Endothelial cell of umbilical vein (primary cell): ENCODE measurements around the gene TMCC3. TPM values are rescaled to one million over a fixed set of nuclear protein-coding genes. Genes with fewer than 3 reads are reported as not detected.
"Not testable (repeated sequence)": the region's sequence is repeated elsewhere in the genome, so short reads cannot be mapped to it uniquely, and the experiment has no call there.

Experiments used
- BruUV-seq: library from RNA; stranded (reverse); fragments of 400-500 nt; replicated peaks from 2 replicates; lab custom pipeline; 2021; lab: Mats Ljungman, UMichigan
- CTCF ChIA-PET: fragments of 300-600, 350-600 bp; sonication (Branson Sonifier 250); formaldehyde crosslinking; loops from one replicate; lab custom pipeline; 2021; ENCODE audit warnings: antibody characterized with exemption, inconsistent platforms; lab: Charles Lee
- POLR2A ChIA-PET: fragments of 300-600, 350-600 bp; sonication (Branson Sonifier 250); formaldehyde crosslinking; loops from one replicate; lab custom pipeline; 2021; ENCODE audit warnings: antibody characterized with exemption, inconsistent platforms; lab: Charles Lee
- DNase-seq: peaks from one replicate; pipeline ENCODE4 v3.0.0-alpha.2; 2011; ENCODE audit warnings: low read depth, low spot score
- FAIRE-seq: peaks from 2 replicates; lab custom pipeline; 2011; peaks lifted over from hg19 to GRCh38; lab: Jason Lieb, UNC
- H2AFZ ChIP-seq: 2 replicates; pipeline ENCODE4 v1.6.0; 2012; ENCODE audit warnings: low read depth, low read length, control low read depth, inconsistent platforms
- H3K27ac ChIP-seq: 2 replicates; pipeline ENCODE4 v1.5.1; 2011; ENCODE audit warnings: low read depth, mild to moderate bottlenecking, control low read depth, low read length, moderate library complexity; ENCODE audit not compliant: insufficient read depth
- H3K27me3 ChIP-seq, 2 experiments: 2 replicates each; pipeline versions ENCODE4 v1.6.0 to v1.6.1; 2011; ENCODE audit warnings: low read length in 2 of 2, mixed read lengths in 1 of 2; ENCODE audit not compliant: control insufficient read depth in 2 of 2, insufficient read depth in 2 of 2
- H3K36me3 ChIP-seq, 2 experiments: 2 replicates in 1 of 2; 3 replicates in 1 of 2; pipeline ENCODE4 v1.5.1; 2011; ENCODE audit warnings: low read length in 2 of 2, mild to moderate bottlenecking in 1 of 2, moderate library complexity in 1 of 2; ENCODE audit not compliant: control insufficient read depth in 2 of 2, insufficient read depth in 2 of 2; ENCODE audit errors: extremely low read depth in 1 of 2
- H3K4me1 ChIP-seq: 3 replicates; pipeline ENCODE4 v1.5.1; 2011; ENCODE audit warnings: mild to moderate bottlenecking, low read length; ENCODE audit not compliant: control insufficient read depth, insufficient read depth; ENCODE audit errors: extremely low read depth
- H3K4me2 ChIP-seq: 2 replicates; pipeline ENCODE4 v1.6.1; 2011; ENCODE audit warnings: low read length, control low read depth, mixed read lengths; ENCODE audit not compliant: insufficient read depth
- H3K4me3 ChIP-seq, 3 experiments: fragments of 200-600 bp in 1 of 3; sonication (generic), shearing (Covaris generic) in 1 of 3; replicated peaks in 1 of 3; 2 replicates each; pipeline ENCODE4 v1.5.1; 2011 to 2016; ENCODE audit warnings: control low read depth in 3 of 3, low read length in 3 of 3, mild to moderate bottlenecking in 2 of 3, inconsistent platforms in 1 of 3, low read depth in 1 of 3, moderate library complexity in 1 of 3; ENCODE audit not compliant: insufficient read depth in 1 of 3
- H3K79me2 ChIP-seq: 2 replicates; pipeline ENCODE4 v1.6.0; 2012; ENCODE audit warnings: low read length, inconsistent platforms; ENCODE audit not compliant: control insufficient read depth, insufficient read depth
- H3K9ac ChIP-seq: replicated peaks from 2 replicates; pipeline ENCODE3; 2011; ENCODE audit warnings: low read length, control low read depth; ENCODE audit not compliant: insufficient read depth; ENCODE audit errors: extremely low read depth
- H3K9me1 ChIP-seq: replicated peaks from 3 replicates; pipeline ENCODE4 v1.6.0; 2011; ENCODE audit warnings: mild to moderate bottlenecking, low read length; ENCODE audit not compliant: control insufficient read depth, insufficient read depth; ENCODE audit errors: extremely low read depth
- H3K9me3 ChIP-seq: replicated peaks from 2 replicates; pipeline ENCODE4 v1.5.1; 2012; ENCODE audit warnings: low read length, inconsistent platforms; ENCODE audit not compliant: control insufficient read depth, insufficient read depth
- H4K20me1 ChIP-seq: replicated peaks from 2 replicates; pipeline ENCODE3; 2011; ENCODE audit warnings: mild to moderate bottlenecking, low read length; ENCODE audit not compliant: control insufficient read depth, insufficient read depth; ENCODE audit errors: extremely low read depth
- CTCF ChIP-seq, 2 donors: IDR thresholded peaks; 1 replicate in 1 of 2; 2 replicates in 1 of 2; pipeline ENCODE4 v1.5.1; 2011; ENCODE audit warnings: low read length in 2 of 2, mild to moderate bottlenecking in 2 of 2, moderate library complexity in 2 of 2, control low read depth in 1 of 2, inconsistent platforms in 1 of 2, low read depth in 1 of 2; ENCODE audit not compliant: insufficient read depth in 1 of 2; ENCODE audit errors: extremely low read depth in 1 of 2
- EZH2 ChIP-seq: IDR thresholded peaks from 2 replicates; pipeline ENCODE4 v1.6.1; 2012; ENCODE audit warnings: borderline replicate concordance, low read depth, mild to moderate bottlenecking, moderate library complexity, low read length, inconsistent platforms; ENCODE audit not compliant: severe bottlenecking
- FOS ChIP-seq: IDR thresholded peaks from 2 replicates; pipeline ENCODE4 v1.6.1; 2011; ENCODE audit warnings: mild to moderate bottlenecking, low read length, moderate library complexity, borderline replicate concordance; ENCODE audit not compliant: insufficient read depth
- GATA2 ChIP-seq: IDR thresholded peaks from 2 replicates; pipeline ENCODE4 v1.7.0; 2011; ENCODE audit warnings: low read depth, mild to moderate bottlenecking, moderate library complexity, mixed read lengths, low read length; ENCODE audit not compliant: insufficient read length, insufficient read depth
- JUN ChIP-seq: IDR thresholded peaks from 2 replicates; pipeline ENCODE4 v1.6.1; 2011; ENCODE audit warnings: borderline replicate concordance, low read depth; ENCODE audit not compliant: insufficient read length, insufficient read depth
- MAX ChIP-seq: IDR thresholded peaks from 2 replicates; pipeline ENCODE4 v1.6.1; 2011; ENCODE audit not compliant: insufficient read depth, insufficient read length
- MYC ChIP-seq: IDR thresholded peaks from one replicate; pipeline ENCODE4 v1.6.1; 2011; ENCODE audit warnings: mild to moderate bottlenecking, low read depth, low read length
- POLR2A ChIP-seq: IDR thresholded peaks from 2 replicates; pipeline ENCODE4 v1.6.1; 2012; ENCODE audit warnings: low read depth, mild to moderate bottlenecking, control low read depth, low read length
- POLR2AphosphoS5 ChIP-seq: IDR thresholded peaks from 2 replicates; pipeline ENCODE4 v1.6.1; 2012; ENCODE audit warnings: low read depth, mild to moderate bottlenecking, control low read depth, low read length, moderate library complexity; ENCODE audit not compliant: insufficient read depth
- dilution Hi-C: fragments of 300-500 bp; cut with MboI; formaldehyde crosslinking; loops from one replicate; pipeline ENCODE4 v1.15.0; 2019; ENCODE audit warnings: low sequenced_read_pairs; ENCODE audit not compliant: extremely low pct_ligation_motif_present
- intact Hi-C: fragments of 100-400 bp; cut with micrococcal nuclease; formaldehyde crosslinking; loops from one replicate; pipeline ENCODE4 v1.10.0; 2022
- polyA plus RNA-seq, 4 experiments: library from polyadenylated mRNA; depleted of rRNA in 3 of 4; stranded (reverse) in 3 of 4; unstranded in 1 of 4; fragments of >200 nt; gene quantifications; 2 replicates each; pipeline versions ENCODE4 v1.2.1 to v1.2.3, GENCODE V29; 2011 to 2012; ENCODE audit warnings: missing spikeins in 1 of 4
- total RNA-seq: library from RNA; stranded (reverse); gene quantifications from 2 replicates; pipeline ENCODE4 v1.2.3, GENCODE V29; 2021

Gene TMCC3
- total and polyA plus RNA-seq, 2 donors (not counting 3 experiments of a cell fraction or from before 2014, with no cell fraction given) = 13.5 to 30.4 TPM

- no TSS peak for BruUV-seq
- dilution Hi-C loops (no loop called here), intact Hi-C loops (no loop called here)
- no peak overlapping the region for H3K4me3 ChIP-seq
- TF ChIP-seq CTCF (IDR thresholded peaks at IDR 0.05; ENCODE audit: extremely low read depth in 1 of 2, insufficient read depth in 1 of 2, low read depth in 1 of 2, low read length in 2 of 2) = no peak
- TF ChIP-seq FOS = no peak
- TF ChIP-seq EZH2 = no peak
- TF ChIP-seq MYC = no peak
- no peak for TF ChIP-seq MAX
- no peak for TF ChIP-seq POLR2A
- TF ChIP-seq POLR2AphosphoS5 = no peak
- no peak for TF ChIP-seq JUN
- TF ChIP-seq GATA2 = no peak
- no peak overlapping the region for H3K27ac ChIP-seq
- no peaks in the 10 kb centered on the region for H3K36me3 ChIP-seq
- H3K9me3 ChIP-seq = no peaks in the 10 kb centered on the region
- H2AFZ ChIP-seq = no peak overlapping the region
- POLR2A ChIA-PET = no interaction called here
- H3K9ac ChIP-seq = no peak overlapping the region
- no peaks in the 10 kb centered on the region for H3K27me3 ChIP-seq
- H4K20me1 ChIP-seq = no peaks in the 10 kb centered on the region
- H3K9me1 ChIP-seq = no peaks in the 10 kb centered on the region
- no peak overlapping the region for H3K4me2 ChIP-seq
- DNase-seq (no peak), FAIRE-seq (no peak)
- peaks cover 12% of the 10 kb centered on the region for H3K79me2 ChIP-seq
- H3K4me1 ChIP-seq = no peaks in the 10 kb centered on the region
- CTCF ChIA-PET = interaction anchor here (0.6 to 1.0 kb wide), 2 partner anchors 57 to 157 kb away, joined by 3 read pairs; no protein-coding TSS in a partner anchor
These were observed 48.3 kb downstream of the TMCC3 start for GRCh38 chr12:94602024-94602423.

DNA sequence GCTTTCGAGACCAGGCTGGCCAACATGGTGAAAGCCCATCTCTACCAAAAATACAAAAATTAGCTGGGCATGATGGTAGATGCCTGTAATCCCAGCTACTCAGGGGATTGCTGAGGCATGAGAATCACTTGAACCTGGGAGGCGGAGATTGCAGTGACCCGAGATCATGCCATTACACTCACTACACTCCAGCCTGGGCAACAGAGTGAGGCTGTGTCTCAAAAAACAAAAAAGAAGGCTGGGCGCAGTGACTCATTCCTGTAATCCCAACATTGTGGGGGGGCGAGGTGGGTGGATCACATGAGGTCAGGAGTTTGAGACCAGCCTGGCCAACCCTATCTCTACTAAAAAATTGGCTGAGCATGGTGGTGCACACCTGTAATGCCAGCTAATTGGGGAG is 49.0 kb downstream of the TMCC3 start:
- BruUV-seq = not testable (repeated sequence)

More for the DNA sequence above, 49.0 kb downstream of the TMCC3 start:
- CTCF ChIA-PET = interaction anchor here (0.6 kb wide), 1 partner anchor 158 kb away, joined by 3 read pairs; no protein-coding TSS in a partner anchor
- H3K9me3 ChIP-seq, H3K27me3 ChIP-seq, H3K27ac ChIP-seq, H3K4me3 ChIP-seq, H3K9me1 ChIP-seq, POLR2A ChIA-PET, H2AFZ ChIP-seq, H3K9ac ChIP-seq, H3K4me1 ChIP-seq, H3K36me3 ChIP-seq, dilution Hi-C loops, H4K20me1 ChIP-seq, intact Hi-C loops, DNase-seq, FAIRE-seq, H3K4me2 ChIP-seq: not testable (repeated sequence)
- H3K79me2 ChIP-seq = peaks cover 13% of the 10 kb centered on the region
